ENCODE results near the gene HLA-DQA2.

Gene HLA-DQA2

GRCh38 chr6:32742374-32742773 is 1.2 kb downstream of the HLA-DQA2 start:
- TF ChIP-seq, protein P1, sequence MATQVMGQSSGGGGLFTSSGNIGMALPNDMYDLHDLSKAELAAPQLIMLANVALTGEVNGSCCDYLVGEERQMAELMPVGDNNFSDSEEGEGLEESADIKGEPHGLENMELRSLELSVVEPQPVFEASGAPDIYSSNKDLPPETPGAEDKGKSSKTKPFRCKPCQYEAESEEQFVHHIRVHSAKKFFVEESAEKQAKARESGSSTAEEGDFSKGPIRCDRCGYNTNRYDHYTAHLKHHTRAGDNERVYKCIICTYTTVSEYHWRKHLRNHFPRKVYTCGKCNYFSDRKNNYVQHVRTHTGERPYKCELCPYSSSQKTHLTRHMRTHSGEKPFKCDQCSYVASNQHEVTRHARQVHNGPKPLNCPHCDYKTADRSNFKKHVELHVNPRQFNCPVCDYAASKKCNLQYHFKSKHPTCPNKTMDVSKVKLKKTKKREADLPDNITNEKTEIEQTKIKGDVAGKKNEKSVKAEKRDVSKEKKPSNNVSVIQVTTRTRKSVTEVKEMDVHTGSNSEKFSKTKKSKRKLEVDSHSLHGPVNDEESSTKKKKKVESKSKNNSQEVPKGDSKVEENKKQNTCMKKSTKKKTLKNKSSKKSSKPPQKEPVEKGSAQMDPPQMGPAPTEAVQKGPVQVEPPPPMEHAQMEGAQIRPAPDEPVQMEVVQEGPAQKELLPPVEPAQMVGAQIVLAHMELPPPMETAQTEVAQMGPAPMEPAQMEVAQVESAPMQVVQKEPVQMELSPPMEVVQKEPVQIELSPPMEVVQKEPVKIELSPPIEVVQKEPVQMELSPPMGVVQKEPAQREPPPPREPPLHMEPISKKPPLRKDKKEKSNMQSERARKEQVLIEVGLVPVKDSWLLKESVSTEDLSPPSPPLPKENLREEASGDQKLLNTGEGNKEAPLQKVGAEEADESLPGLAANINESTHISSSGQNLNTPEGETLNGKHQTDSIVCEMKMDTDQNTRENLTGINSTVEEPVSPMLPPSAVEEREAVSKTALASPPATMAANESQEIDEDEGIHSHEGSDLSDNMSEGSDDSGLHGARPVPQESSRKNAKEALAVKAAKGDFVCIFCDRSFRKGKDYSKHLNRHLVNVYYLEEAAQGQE (IDR thresholded peaks at IDR 0.05; ENCODE audit: insufficient read depth in 1 of 2, low read depth in 2 of 2, low read length in 2 of 2), result no peak
- TF ChIP-seq FOXP2 (optimal IDR thresholded peaks at IDR 0.05; ENCODE audit: borderline replicate concordance, extremely low read depth, extremely low read length, insufficient read depth), result no peak
- no peak for TF ChIP-seq SIN3A (IDR thresholded peaks at IDR 0.05; ENCODE audit: borderline replicate concordance, insufficient read depth, low read length)
- TF ChIP-seq TAF1 (IDR thresholded peaks at IDR 0.05; ENCODE audit: borderline replicate concordance, insufficient read depth, low read length), result no peak
- TF ChIP-seq POLR2AphosphoS5 (IDR thresholded peaks at IDR 0.05; ENCODE audit: low read depth, low read length), result no peak

- TF ChIP-seq FOXP2 (optimal IDR thresholded peaks at IDR 0.05; ENCODE audit: borderline replicate concordance, extremely low read depth, extremely low read length, insufficient read depth), result no peak
- no peak for TF ChIP-seq TAF1 (IDR thresholded peaks at IDR 0.05; ENCODE audit: borderline replicate concordance, insufficient read depth, low read length)
- TF ChIP-seq POLR2AphosphoS5 (IDR thresholded peaks at IDR 0.05; ENCODE audit: low read depth, low read length), result no peak
These were observed 3.6 kb downstream of the HLA-DQA2 start for GRCh38 chr6:32744776-32745175.

- TF ChIP-seq SIN3A (IDR thresholded peaks at IDR 0.05; ENCODE audit: borderline replicate concordance, insufficient read depth, low read length) (no peak), TAF1 (IDR thresholded peaks at IDR 0.05; ENCODE audit: borderline replicate concordance, insufficient read depth, low read length) (no peak), FOXP2 (optimal IDR thresholded peaks at IDR 0.05; ENCODE audit: borderline replicate concordance, extremely low read depth, extremely low read length, insufficient read depth) (no peak), POLR2AphosphoS5 (IDR thresholded peaks at IDR 0.05; ENCODE audit: low read depth, low read length) (no peak)
- TF ChIP-seq, protein P1 (IDR thresholded peaks at IDR 0.05; ENCODE audit: insufficient read depth in 1 of 2, low read depth in 2 of 2, low read length in 2 of 2), result no peak
These were observed 11.4 kb downstream of the HLA-DQA2 start for GRCh38 chr6:32752580-32752979.

DNA sequence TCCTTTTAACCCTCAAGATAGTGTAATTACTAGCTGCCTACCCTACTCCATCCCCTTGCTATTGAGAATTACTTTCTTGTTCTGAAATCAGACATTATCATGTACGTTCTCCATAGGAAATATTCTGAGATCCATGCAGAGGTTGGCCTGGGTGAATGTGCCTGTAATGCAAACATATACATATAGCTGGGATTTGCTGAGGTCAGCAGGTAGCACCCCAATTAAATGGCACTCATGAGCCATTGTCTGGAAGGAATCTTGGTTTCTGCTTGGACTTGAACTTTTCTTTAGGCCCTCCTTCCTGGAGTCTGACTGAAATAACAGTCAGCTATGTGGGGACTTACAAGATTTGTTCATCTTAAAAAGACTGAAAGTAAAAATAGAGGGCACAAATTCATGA is 18.5 kb downstream of the HLA-DQA2 start:
- TF ChIP-seq FOXP2 (optimal IDR thresholded peaks at IDR 0.05; ENCODE audit: borderline replicate concordance, extremely low read depth, extremely low read length, insufficient read depth) (no peak), SIN3A (IDR thresholded peaks at IDR 0.05; ENCODE audit: borderline replicate concordance, insufficient read depth, low read length) (no peak)

DNA sequence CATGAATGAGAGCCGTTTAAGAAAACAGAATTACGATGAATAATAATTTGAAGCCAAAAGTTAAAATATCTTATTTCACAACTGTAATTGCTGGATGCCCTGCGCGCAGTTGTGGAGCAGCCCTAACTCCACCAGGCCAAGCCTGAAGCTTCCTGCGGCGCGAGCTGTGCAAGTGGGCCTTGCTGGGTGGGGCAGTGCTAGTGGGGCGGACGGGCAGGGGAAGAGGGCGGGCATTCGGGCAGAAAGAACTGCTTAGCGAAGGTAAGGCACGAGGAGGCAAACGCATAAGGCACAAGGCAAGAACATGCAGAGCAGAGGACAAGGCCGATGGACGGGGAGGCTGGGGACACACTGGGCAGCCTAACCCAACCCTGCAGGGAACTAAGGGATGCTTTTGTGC is 19.9 kb downstream of the HLA-DQA2 start:
- TF ChIP-seq FOXP2 (optimal IDR thresholded peaks at IDR 0.05; ENCODE audit: borderline replicate concordance, extremely low read depth, extremely low read length, insufficient read depth) (no peak), POLR2AphosphoS5 (IDR thresholded peaks at IDR 0.05; ENCODE audit: low read depth, low read length) (no peak), SIN3A (IDR thresholded peaks at IDR 0.05; ENCODE audit: borderline replicate concordance, insufficient read depth, low read length) (no peak), TAF1 (IDR thresholded peaks at IDR 0.05; ENCODE audit: borderline replicate concordance, insufficient read depth, low read length) (no peak)
- TF ChIP-seq, protein P1 (IDR thresholded peaks at IDR 0.05; ENCODE audit: insufficient read depth in 1 of 2, low read depth in 2 of 2, low read length in 2 of 2), result no peak

DNA sequence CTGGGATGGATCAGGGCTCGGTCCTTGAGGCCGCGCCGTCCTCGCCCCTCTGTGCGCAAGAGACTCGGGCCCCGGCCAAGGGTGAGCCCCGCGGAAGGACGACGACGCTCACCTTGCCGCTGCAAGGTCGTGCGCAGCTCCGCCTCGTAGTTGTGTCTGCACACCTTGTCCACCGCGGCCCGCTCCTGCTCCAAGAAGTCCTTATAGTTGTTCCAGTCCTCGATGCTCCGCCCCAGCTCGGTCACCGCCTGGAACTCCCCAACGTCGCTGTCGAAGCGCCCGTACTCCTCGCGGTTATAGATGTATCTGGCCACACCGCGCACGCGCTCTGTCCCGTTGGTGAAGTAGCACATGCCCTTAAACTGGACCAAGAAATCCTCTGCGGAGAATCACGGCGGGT is 20.4 kb downstream of the HLA-DQA2 start:
- no peak for TF ChIP-seq POLR2AphosphoS5 (IDR thresholded peaks at IDR 0.05; ENCODE audit: low read depth, low read length)
- TF ChIP-seq SIN3A (IDR thresholded peaks at IDR 0.05; ENCODE audit: borderline replicate concordance, insufficient read depth, low read length), result no peak
- TF ChIP-seq, protein P1 (IDR thresholded peaks at IDR 0.05; ENCODE audit: insufficient read depth in 1 of 2, low read depth in 2 of 2, low read length in 2 of 2), result no peak
- TF ChIP-seq FOXP2 (optimal IDR thresholded peaks at IDR 0.05; ENCODE audit: borderline replicate concordance, extremely low read depth, extremely low read length, insufficient read depth), result no peak
- no peak for TF ChIP-seq TAF1 (IDR thresholded peaks at IDR 0.05; ENCODE audit: borderline replicate concordance, insufficient read depth, low read length)
